ENCODE data around the gene FZD7. TPM values are rescaled to one million over a fixed set of nuclear protein-coding genes. Genes with fewer than 3 reads are reported as not detected.

Gene FZD7
- total RNA-seq, 4 donors from 2014 or later, result 4.4 to 9.4 (median 6.4) TPM

GRCh38 chr2:202032846-202033316, 774 bp upstream of the FZD7 start:
- H3K9me3 ChIP-seq, result no peaks in the 10 kb centered on the region
- H3K4me3 ChIP-seq, result peak overlapping the region; percentile 76 to 97 (median 92)
- H3K27ac ChIP-seq, result peak overlapping the region; percentile 98 to 100 (median 99)
- peaks cover 26 to 39% of the 10 kb centered on the region in 2 donors for H3K4me1 ChIP-seq
- DNase-seq (peak; percentile 67 to 79), ATAC-seq (peak; percentile 52 to 57)
- no peak for TF ChIP-seq CTCF (IDR thresholded peaks at IDR 0.05 in 4 of 5, conservative IDR thresholded peaks at IDR 0.05 in 1 of 5)
- peak; percentile 33 to 68 for TF ChIP-seq POLR2A (IDR thresholded peaks at IDR 0.05)
- in situ Hi-C loops (cut with MboI; ENCODE audit: low sequenced_read_pairs in 4 of 4), result loop anchor here in 1 of 4 donors (10.0 kb wide), 1 partner anchor 148 kb away; no protein-coding TSS in a partner anchor
- intact Hi-C loops (cut with DNase I; ENCODE audit: low total_unique reads), result loop anchor here (5.0 to 10.0 kb wide), 5 partner anchors 101 to 982 kb away; partner anchors contain the start of genes ALS2, NBEAL1 and NOP58
- no peaks in the 10 kb centered on the region for H3K36me3 ChIP-seq
- H3K27me3 ChIP-seq, result no peaks in the 10 kb centered on the region

DNA sequence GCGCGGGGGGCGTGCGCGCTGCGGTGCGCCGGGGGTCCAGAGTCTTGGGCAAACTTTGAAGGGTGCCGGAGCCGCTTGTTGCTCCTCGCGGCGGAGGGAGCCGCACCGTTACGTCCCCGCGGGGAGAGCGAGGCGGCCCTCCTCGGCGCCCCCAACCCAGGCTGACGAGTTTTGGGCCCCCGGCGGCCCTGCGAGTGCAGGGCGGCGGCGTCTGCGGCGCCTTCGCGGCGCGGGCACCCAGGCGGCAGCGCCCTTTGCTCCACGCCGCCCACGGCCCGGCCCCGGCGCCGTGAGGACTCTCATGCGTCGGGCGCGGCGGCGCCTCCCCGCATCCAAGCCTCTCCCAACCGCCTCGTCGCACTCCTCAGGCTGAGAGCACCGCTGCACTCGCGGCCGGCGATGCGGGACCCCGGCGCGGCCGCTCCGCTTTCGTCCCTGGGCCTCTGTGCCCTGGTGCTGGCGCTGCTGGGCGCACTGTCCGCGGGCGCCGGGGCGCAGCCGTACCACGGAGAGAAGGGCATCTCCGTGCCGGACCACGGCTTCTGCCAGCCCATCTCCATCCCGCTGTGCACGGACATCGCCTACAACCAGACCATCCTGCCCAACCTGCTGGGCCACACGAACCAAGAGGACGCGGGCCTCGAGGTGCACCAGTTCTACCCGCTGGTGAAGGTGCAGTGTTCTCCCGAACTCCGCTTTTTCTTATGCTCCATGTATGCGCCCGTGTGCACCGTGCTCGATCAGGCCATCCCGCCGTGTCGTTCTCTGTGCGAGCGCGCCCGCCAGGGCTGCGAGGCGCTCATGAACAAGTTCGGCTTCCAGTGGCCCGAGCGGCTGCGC, 814 bp downstream of the FZD7 start:
- Histone ChIP-seq H3K27ac (peak overlapping the region; percentile 91 to 100 (median 98)), H3K27me3 (no peaks in the 10 kb centered on the region), H3K9me3 (no peaks in the 10 kb centered on the region), H3K4me1 (peaks cover 42 to 52% of the 10 kb centered on the region in 2 donors), H3K36me3 (no peaks in the 10 kb centered on the region), H3K4me3 (peak overlapping the region; percentile 80 to 97 (median 92))
- DNase-seq, result no peak
- ATAC-seq, result peak; percentile 2 to 4
- in situ Hi-C loops (cut with MboI; ENCODE audit: low sequenced_read_pairs in 4 of 4) (loop anchor here in 2 of 4 donors (5.0 to 10.0 kb wide), 3 partner anchors 143 to 252 kb away; partner anchors contain the start of gene ALS2 (in 1 of the 2)), intact Hi-C loops (cut with DNase I; ENCODE audit: low total_unique reads) (loop anchor here (1.0 to 10.0 kb wide), 9 partner anchors 102 to 980 kb away; partner anchors contain the start of genes ALS2, BMPR2, NBEAL1 and NOP58)
- no peak for TF ChIP-seq CTCF (IDR thresholded peaks at IDR 0.05 in 4 of 5, conservative IDR thresholded peaks at IDR 0.05 in 1 of 5)
- no peak for TF ChIP-seq POLR2A (IDR thresholded peaks at IDR 0.05)

DNA sequence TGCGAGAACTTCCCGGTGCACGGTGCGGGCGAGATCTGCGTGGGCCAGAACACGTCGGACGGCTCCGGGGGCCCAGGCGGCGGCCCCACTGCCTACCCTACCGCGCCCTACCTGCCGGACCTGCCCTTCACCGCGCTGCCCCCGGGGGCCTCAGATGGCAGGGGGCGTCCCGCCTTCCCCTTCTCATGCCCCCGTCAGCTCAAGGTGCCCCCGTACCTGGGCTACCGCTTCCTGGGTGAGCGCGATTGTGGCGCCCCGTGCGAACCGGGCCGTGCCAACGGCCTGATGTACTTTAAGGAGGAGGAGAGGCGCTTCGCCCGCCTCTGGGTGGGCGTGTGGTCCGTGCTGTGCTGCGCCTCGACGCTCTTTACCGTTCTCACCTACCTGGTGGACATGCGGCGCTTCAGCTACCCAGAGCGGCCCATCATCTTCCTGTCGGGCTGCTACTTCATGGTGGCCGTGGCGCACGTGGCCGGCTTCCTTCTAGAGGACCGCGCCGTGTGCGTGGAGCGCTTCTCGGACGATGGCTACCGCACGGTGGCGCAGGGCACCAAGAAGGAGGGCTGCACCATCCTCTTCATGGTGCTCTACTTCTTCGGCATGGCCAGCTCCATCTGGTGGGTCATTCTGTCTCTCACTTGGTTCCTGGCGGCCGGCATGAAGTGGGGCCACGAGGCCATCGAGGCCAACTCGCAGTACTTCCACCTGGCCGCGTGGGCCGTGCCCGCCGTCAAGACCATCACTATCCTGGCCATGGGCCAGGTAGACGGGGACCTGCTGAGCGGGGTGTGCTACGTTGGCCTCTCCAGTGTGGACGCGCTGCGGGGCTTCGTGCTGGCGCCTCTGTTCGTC, 1.7 kb downstream of the FZD7 start:
- DNase-seq (peak; percentile 62 to 79), ATAC-seq (peak; percentile 16 to 22)
- Histone ChIP-seq H3K27me3 (no peaks in the 10 kb centered on the region), H3K36me3 (no peaks in the 10 kb centered on the region), H3K4me3 (peak overlapping the region; percentile 80 to 97 (median 92)), H3K27ac (peak overlapping the region; percentile 91 to 100 (median 98)), H3K4me1 (peaks cover 48 to 50% of the 10 kb centered on the region in 2 donors), H3K9me3 (no peaks in the 10 kb centered on the region)
- in situ Hi-C loops (cut with MboI; ENCODE audit: low sequenced_read_pairs in 4 of 4) (loop anchor here in 2 of 4 donors (5.0 to 10.0 kb wide), 3 partner anchors 142 to 253 kb away; partner anchors contain the start of gene ALS2 (in 1 of the 2)), intact Hi-C loops (cut with DNase I; ENCODE audit: low total_unique reads) (loop anchor here (1.0 to 10.0 kb wide), 7 partner anchors 143 to 979 kb away; partner anchors contain the start of genes ALS2, BMPR2, NBEAL1 and NOP58)
- TF ChIP-seq CTCF (IDR thresholded peaks at IDR 0.05 in 4 of 5, conservative IDR thresholded peaks at IDR 0.05 in 1 of 5), result peak; percentile 70 to 78 (median 75)
- TF ChIP-seq POLR2A (IDR thresholded peaks at IDR 0.05), result no peak

- Histone ChIP-seq H3K27me3 (no peaks in the 10 kb centered on the region), H3K36me3 (no peaks in the 10 kb centered on the region), H3K27ac (peak overlapping the region; percentile 91 to 100 (median 98)), H3K9me3 (no peaks in the 10 kb centered on the region), H3K4me1 (peaks cover 54 to 57% of the 10 kb centered on the region in 2 donors), H3K4me3 (peak overlapping the region; percentile 80 to 97 (median 92))
- in situ Hi-C loops (cut with MboI; ENCODE audit: low sequenced_read_pairs in 4 of 4) (loop anchor here in 2 of 4 donors (5.0 to 10.0 kb wide), 3 partner anchors 141 to 254 kb away; partner anchors contain the start of gene ALS2 (in 1 of the 2)), intact Hi-C loops (cut with DNase I; ENCODE audit: low total_unique reads) (loop anchor here (1.0 to 10.0 kb wide), 7 partner anchors 142 to 979 kb away; partner anchors contain the start of genes ALS2, BMPR2, NBEAL1 and NOP58)
- ATAC-seq (no peak), DNase-seq (peak in 1 of 2 donors; percentile 30)
- TF ChIP-seq POLR2A (IDR thresholded peaks at IDR 0.05) (no peak), CTCF (IDR thresholded peaks at IDR 0.05 in 4 of 5, conservative IDR thresholded peaks at IDR 0.05 in 1 of 5) (no peak)
Observed at GRCh38 chr2:202035941-202036372, 2.3 kb downstream of the FZD7 start.

Measured in gastrocnemius medialis (tissue), 4 donors.